AG09319 (cell line): ENCODE results near the gene A4GNT.

Experiments used
- DNase-seq: peaks from one replicate; pipeline ENCODE4 v3.0.0-alpha.2; 2010; ENCODE audit warnings: low read depth; ENCODE audit errors: extremely low read depth
- CTCF ChIP-seq: IDR thresholded peaks from 2 replicates; pipeline ENCODE4 v1.5.1; 2011; ENCODE audit warnings: low read depth, mild to moderate bottlenecking, inconsistent platforms, low read length, moderate library complexity

The A4GNT gene

GRCh38 chr3:138078901-138079344 lies 53.3 kb downstream of the A4GNT start:
- no peak for TF ChIP-seq CTCF
- peak; percentile 59 for DNase-seq

- DNase-seq, result no peak
- no peak for TF ChIP-seq CTCF
These were observed 54.1 kb downstream of the A4GNT start for GRCh38 chr3:138078096-138078495.
